Heart left ventricle (tissue), 16 donors: ENCODE results near the gene SPTBN1. TPM values are rescaled to one million over a fixed set of nuclear protein-coding genes. Genes with fewer than 3 reads are reported as not detected.
A peak's percentile ranks its signal among the peaks of the same experiment; 100 is the strongest.

Experiments used
- ATAC-seq, 4 donors: fragments of 200-7000 bp; cut with Tn5 transposase; one replicate each; pipeline ENCODE4 v1.9.1; 2020 to 2022; ENCODE audit warnings: moderate library complexity in 4 of 4, mild to moderate bottlenecking in 3 of 4, moderate number of reproducible peaks in 1 of 4
- DNase-seq, 5 donors: peaks; one replicate each; pipeline ENCODE4 v3.0.0-alpha.2; 2020
- H3K27ac ChIP-seq, 12 donors: fragments of 200-600 bp; sonication (generic) in 4 of 12; one replicate each; pipeline versions ENCODE4 v1.5.0 to v1.8.0; 2016 to 2022; ENCODE audit warnings: mild to moderate bottlenecking in 2 of 12
- H3K27me3 ChIP-seq, 9 donors: fragments of 200-600 bp; sonication (generic) in 2 of 9; one replicate each; pipeline versions ENCODE4 v1.5.1 to v1.8.0; 2016 to 2022; ENCODE audit warnings: mild to moderate bottlenecking in 3 of 9
- H3K36me3 ChIP-seq, 9 donors: fragments of 200-600 bp; sonication (generic) in 2 of 9; one replicate each; pipeline versions ENCODE4 v1.5.0 to v1.8.0; 2018 to 2022; ENCODE audit warnings: mild to moderate bottlenecking in 2 of 9
- H3K4me1 ChIP-seq, 12 donors: fragments of 200-600 bp; sonication (generic) in 4 of 12; one replicate each; pipeline versions ENCODE4 v1.5.0 to v1.8.0; 2016 to 2022; ENCODE audit warnings: mild to moderate bottlenecking in 3 of 12
- H3K4me3 ChIP-seq, 12 donors: fragments of 200-600 bp; sonication (generic) in 4 of 12; one replicate each; pipeline versions ENCODE4 v1.5.0 to v1.8.0; 2017 to 2022; ENCODE audit warnings: mild to moderate bottlenecking in 9 of 12, moderate library complexity in 4 of 12
- H3K9me3 ChIP-seq, 12 donors: fragments of 200-600 bp; sonication (generic) in 4 of 12; one replicate each; pipeline versions ENCODE4 v1.5.0 to v1.8.0; 2016 to 2022; ENCODE audit warnings: mild to moderate bottlenecking in 1 of 12
- CTCF ChIP-seq, 12 donors: fragments of 200-600 bp; sonication (generic) in 4 of 12; IDR thresholded peaks; one replicate each; pipeline versions ENCODE4 v1.5.0 to v1.8.0; 2018 to 2022; ENCODE audit warnings: antibody characterized with exemption in 12 of 12, mild to moderate bottlenecking in 5 of 12
- POLR2A ChIP-seq, 2 donors: fragments of 450-650 bp; IDR thresholded peaks; one replicate each; pipeline ENCODE4 v1.6.1; 2017; ENCODE audit warnings: antibody characterized with exemption in 2 of 2, mild to moderate bottlenecking in 2 of 2, moderate library complexity in 2 of 2
- WGBS, 4 donors: extraction: QIAGEN DNeasy Blood & Tissue Kit in 2 of 4; methylation state at CpG; one replicate each; pipeline versions ENCODE4 v1.1.5 to v1.1.7; 2013 to 2018; 5-methylcytosine and 5-hydroxymethylcytosine counted together
- intact Hi-C, 10 donors: fragments of 100-400 bp; cut with DNase I; formaldehyde crosslinking; loops; one replicate each; pipeline versions ENCODE4 v1.11.1 to v1.14.2; 2022
- polyA plus RNA-seq, 2 donors: library from polyadenylated mRNA; stranded (reverse); fragments of 200-250 nt; gene quantifications; one replicate each; pipeline ENCODE4 v1.2.3, GENCODE V29; 2013
- total RNA-seq, 9 donors: library from RNA; depleted of rRNA in 2 of 9; stranded (reverse); fragments of >200 nt in 2 of 9; fragmentation: NEBNext Ultra II Directional in 3 of 9; extraction: Animal tissue kit (Norgen Biotek cat#: 25700) in 3 of 9; gene quantifications; one replicate each; pipeline versions ENCODE4 v1.1.0 to v1.2.4, GENCODE V29; 2016 to 2023
- donor health status: ischemic (EF 13 %, LVEDD 7.1; RV severe dilation, severe dysfunction).
- donor health status: healthy with polysubstance abuse.
- donor health status: DM: no; HTN: yes; CAD: no.
- donor health status: DM: no; HTN: no; CAD: no.
- donor health status: ischemic (EF 25% LVEDD 6.9; RV normal size, moderate dysfunction).
- donor health status: ischemic (EF 25% LVEDD 5.7; RV mildly dilated, moderate dysfunction).
- donor health status: healthy.
- donor health status: DM: yes; HTN: yes; CAD: no.
- donor health status: ischemic (EF 35%, LVEDD 5.7; RV mildly dilated, moderate dysfunction).
- donor health status: nonischemic (EF 11% LVEDD 7.7; RV severe dilation, severe dysfunction).
- donor health status: DM: yes; HTN: yes; CAD: no.
- donor health status: PGD.
- donor health status: ischemic (EF 29% LVEDD 5.4; RV normal size, mild dysfunction).
- donor health status: nonischemic (EF 23%, LVEDD 6.1; RV moderate dilation, normal function).

The SPTBN1 gene
- total and polyA plus RNA-seq, 11 donors: 124 to 659 (median 422) TPM

- no peak overlapping the region for H3K4me3 ChIP-seq
- DNase-seq (peak in 2 of 5 donors; percentile 50 to 62), ATAC-seq (peak in 3 of 4 donors; percentile 77 to 88 (median 83))
- TF ChIP-seq CTCF (IDR thresholded peaks at IDR 0.05): peak in 2 of 12 donors; percentile 15 to 22
- no peak for TF ChIP-seq POLR2A (IDR thresholded peaks at IDR 0.05)
- no peaks in the 10 kb centered on the region for H3K36me3 ChIP-seq
- peaks cover 0 to 68% (median 48%) of the 10 kb centered on the region in 12 donors for H3K4me1 ChIP-seq
- H3K9me3 ChIP-seq: peaks cover 0 to 8% (median 0%) of the 10 kb centered on the region in 12 donors
- H3K27ac ChIP-seq: peak overlapping the region in 10 of 12 donors; percentile 5 to 72 (median 62)
- 50 to 53% (median 52%) methylated on average over 2 of the region's 2 CpGs for WGBS, 4 donors
- intact Hi-C loops: loop anchor here in 3 of 10 donors (5.0 kb wide), 2 partner anchors 34 to 216 kb away; partner anchors contain the start of gene SPTBN1 (in 2 of the 3)
- H3K27me3 ChIP-seq: no peaks in the 10 kb centered on the region
These were observed 32.9 kb upstream of the SPTBN1 start for GRCh38 chr2:54423213-54423612.

- no peaks in the 10 kb centered on the region for H3K36me3 ChIP-seq
- no peaks in the 10 kb centered on the region for H3K27me3 ChIP-seq
- intact Hi-C loops: loop anchor here in 3 of 10 donors (5.0 kb wide), 2 partner anchors 33 to 217 kb away; partner anchors contain the start of gene SPTBN1 (in 2 of the 3)
- H3K4me1 ChIP-seq: peaks cover 0 to 68% (median 49%) of the 10 kb centered on the region in 12 donors
- ATAC-seq (no peak), DNase-seq (no peak)
- no peak overlapping the region for H3K4me3 ChIP-seq
- WGBS, 4 donors: 75 to 84% (median 79%) methylated on average over 7 of the region's 7 CpGs
- peak overlapping the region in 1 of 12 donors; percentile 70 for H3K27ac ChIP-seq
- TF ChIP-seq POLR2A (IDR thresholded peaks at IDR 0.05) (no peak), CTCF (IDR thresholded peaks at IDR 0.05) (no peak)
- peaks cover 0 to 8% (median 0%) of the 10 kb centered on the region in 12 donors for H3K9me3 ChIP-seq
These were observed 31.5 kb upstream of the SPTBN1 start for GRCh38 chr2:54424555-54425163.

- ATAC-seq: peak; percentile 57 to 70 (median 66)
- peak in 4 of 5 donors; percentile 46 to 58 (median 57) for DNase-seq
- H3K4me1 ChIP-seq: peaks cover 0 to 87% (median 65%) of the 10 kb centered on the region in 12 donors
- H3K27ac ChIP-seq: peak overlapping the region; percentile 62 to 94 (median 84)
- H3K9me3 ChIP-seq: no peaks in the 10 kb centered on the region
- H3K4me3 ChIP-seq: no peak overlapping the region
- 37 to 57% (median 48%) methylated on average over 3 of the region's 3 CpGs for WGBS, 4 donors
- H3K36me3 ChIP-seq: no peaks in the 10 kb centered on the region
- H3K27me3 ChIP-seq: no peaks in the 10 kb centered on the region
- TF ChIP-seq POLR2A (IDR thresholded peaks at IDR 0.05) (no peak), CTCF (IDR thresholded peaks at IDR 0.05) (no peak)
- intact Hi-C loops: no loop called here
These were observed 27.9 kb upstream of the SPTBN1 start for GRCh38 chr2:54428108-54428831.

- no peak overlapping the region for H3K4me3 ChIP-seq
- no peak for ATAC-seq
- TF ChIP-seq CTCF (IDR thresholded peaks at IDR 0.05): no peak
- TF ChIP-seq POLR2A (IDR thresholded peaks at IDR 0.05): no peak
- intact Hi-C loops: no loop called here
- H3K4me1 ChIP-seq: peaks cover 0 to 85% (median 60%) of the 10 kb centered on the region in 12 donors
- H3K9me3 ChIP-seq: no peaks in the 10 kb centered on the region
- no peaks in the 10 kb centered on the region for H3K36me3 ChIP-seq
- no peaks in the 10 kb centered on the region for H3K27me3 ChIP-seq
- no peak for DNase-seq
- peak overlapping the region; percentile 72 to 94 (median 85) for H3K27ac ChIP-seq
- 36 to 46% (median 41%) methylated on average over 5 of the region's 5 CpGs for WGBS, 4 donors
These were observed 27.1 kb upstream of the SPTBN1 start for GRCh38 chr2:54429054-54429453.
